H9 (cell line): ENCODE data around the gene OR5AC2. TPM values are rescaled to one million over a fixed set of nuclear protein-coding genes. Genes with fewer than 3 reads are reported as not detected.

ENCODE experiments used
- DNase-seq: peaks from one replicate; pipeline ENCODE4 v3.0.0-alpha.2; 2017
- H2AFZ ChIP-seq: one replicate; pipeline ENCODE4 v1.6.1; 2013; ENCODE audit warnings: mild to moderate bottlenecking, low read length, control low read depth, moderate library complexity
- H2AK5ac ChIP-seq: 2 replicates; pipeline ENCODE4 v1.6.1; 2013; ENCODE audit warnings: low read length, control low read depth, mixed read lengths; ENCODE audit not compliant: insufficient read length
- H2BK120ac ChIP-seq: one replicate; pipeline ENCODE4 v1.6.1; 2013; ENCODE audit warnings: low read depth, mild to moderate bottlenecking, low read length, control low read depth, inconsistent platforms; ENCODE audit not compliant: poor library complexity, severe bottlenecking
- H2BK12ac ChIP-seq: 2 replicates; pipeline ENCODE4 v1.6.1; 2013; ENCODE audit warnings: low read length, control low read depth, mixed read lengths, low read depth; ENCODE audit not compliant: insufficient read length
- H2BK15ac ChIP-seq: 2 replicates; pipeline ENCODE4 v1.6.1; 2013; ENCODE audit warnings: low read depth, low read length, control low read depth
- H2BK20ac ChIP-seq: one replicate; pipeline ENCODE4 v1.6.1; 2013; ENCODE audit warnings: low read depth, mild to moderate bottlenecking, low read length, control low read depth, inconsistent platforms; ENCODE audit not compliant: poor library complexity, severe bottlenecking
- H2BK5ac ChIP-seq: 2 replicates; pipeline ENCODE4 v1.6.1; 2013; ENCODE audit warnings: low read length, control low read depth, mixed read lengths; ENCODE audit not compliant: insufficient read length
- H3K14ac ChIP-seq: 2 replicates; pipeline ENCODE4 v1.6.1; 2013; ENCODE audit warnings: low read length, control low read depth; ENCODE audit not compliant: insufficient read depth
- H3K18ac ChIP-seq: 2 replicates; pipeline ENCODE4 v1.6.1; 2013; ENCODE audit warnings: low read depth, mild to moderate bottlenecking, mixed read lengths, low read length, control low read depth; ENCODE audit not compliant: insufficient read length
- H3K23ac ChIP-seq: 2 replicates; pipeline ENCODE4 v1.6.1; 2013; ENCODE audit warnings: low read length, control low read depth, mixed read lengths, low read depth; ENCODE audit not compliant: insufficient read length
- H3K23me2 ChIP-seq: 2 replicates; pipeline ENCODE4 v1.6.1; 2013; ENCODE audit warnings: low read depth, mild to moderate bottlenecking, mixed read lengths, low read length, control low read depth; ENCODE audit not compliant: insufficient read length, poor library complexity, severe bottlenecking
- H3K27ac ChIP-seq: 2 replicates; pipeline ENCODE4 v1.5.1; 2013; ENCODE audit warnings: low read length, control low read depth, mixed read lengths, low read depth; ENCODE audit not compliant: insufficient read length
- H3K27me3 ChIP-seq: 2 replicates; pipeline ENCODE4 v1.6.1; 2013; ENCODE audit warnings: low read length, control low read depth, inconsistent platforms; ENCODE audit not compliant: insufficient read depth
- H3K4ac ChIP-seq: 2 replicates; pipeline ENCODE4 v1.6.1; 2013; ENCODE audit warnings: low read depth, mild to moderate bottlenecking, control low read depth, inconsistent platforms, low read length, moderate library complexity
- H3K4me1 ChIP-seq: 2 replicates; pipeline ENCODE4 v1.6.1; 2013; ENCODE audit warnings: low read length, control low read depth, inconsistent platforms; ENCODE audit not compliant: insufficient read depth
- H3K4me2 ChIP-seq: 2 replicates; pipeline ENCODE4 v1.6.1; 2013; ENCODE audit warnings: low read length, control low read depth, mixed read lengths; ENCODE audit not compliant: insufficient read length, insufficient read depth
- H3K56ac ChIP-seq: 2 replicates; pipeline ENCODE4 v1.6.1; 2013; ENCODE audit warnings: low read depth, mild to moderate bottlenecking, mixed read lengths, low read length, control low read depth; ENCODE audit not compliant: insufficient read length
- H3K79me1 ChIP-seq: 2 replicates; pipeline ENCODE4 v1.6.1; 2013; ENCODE audit warnings: low read depth, mild to moderate bottlenecking, moderate library complexity, low read length, control low read depth, inconsistent platforms; ENCODE audit not compliant: insufficient read depth, poor library complexity, severe bottlenecking
- H3K79me2 ChIP-seq: 2 replicates; pipeline ENCODE4 v1.6.1; 2013; ENCODE audit warnings: low read length, control low read depth, inconsistent platforms; ENCODE audit not compliant: insufficient read depth
- H3K9ac ChIP-seq: 2 replicates; pipeline ENCODE4 v1.6.1; 2013; ENCODE audit warnings: low read length, control low read depth, mixed read lengths; ENCODE audit not compliant: insufficient read length; ENCODE audit errors: extremely low read depth
- H3K9me3 ChIP-seq: one replicate; pipeline ENCODE4 v1.6.1; 2013; ENCODE audit warnings: low read depth, low read length, inconsistent platforms; ENCODE audit not compliant: control insufficient read depth
- H3T11ph ChIP-seq: one replicate; pipeline ENCODE4 v1.6.1; 2013; ENCODE audit warnings: mild to moderate bottlenecking, low read length, control low read depth, inconsistent platforms
- H4K20me1 ChIP-seq: one replicate; pipeline ENCODE4 v1.6.1; 2013; ENCODE audit not compliant: control insufficient read depth, insufficient read length, insufficient read depth
- H4K5ac ChIP-seq: 2 replicates; pipeline ENCODE4 v1.6.1; 2013; ENCODE audit warnings: low read depth, mild to moderate bottlenecking, mixed read lengths, low read length, control low read depth; ENCODE audit not compliant: insufficient read length
- H4K8ac ChIP-seq: replicated peaks from 2 replicates; pipeline ENCODE4 v1.6.1; 2013; ENCODE audit warnings: low read length, control low read depth, mixed read lengths, low read depth; ENCODE audit not compliant: insufficient read length
- H4K91ac ChIP-seq: 2 replicates; pipeline ENCODE4 v1.6.1; 2013; ENCODE audit warnings: low read depth, mild to moderate bottlenecking, moderate library complexity, mixed read lengths, low read length, control low read depth; ENCODE audit not compliant: insufficient read length
- H3K27ac Mint-ChIP-seq, 3 experiments: 2 replicates in 2 of 3; 3 replicates in 1 of 3; pipeline ENCODE4 v1.8.0; 2020 to 2021; ENCODE audit warnings: mixed read lengths in 3 of 3, mild to moderate bottlenecking in 1 of 3, moderate library complexity in 1 of 3
- H3K27me3 Mint-ChIP-seq: 2 replicates; pipeline ENCODE4 v1.8.0; 2021; ENCODE audit warnings: low read depth, mild to moderate bottlenecking, moderate library complexity, mixed read lengths
- H3K36me3 Mint-ChIP-seq, 3 experiments: 2 replicates in 2 of 3; 3 replicates in 1 of 3; pipeline ENCODE4 v1.8.0; 2020 to 2021; ENCODE audit warnings: low read depth in 3 of 3, mixed read lengths in 3 of 3; ENCODE audit not compliant: insufficient read depth in 1 of 3
- H3K4me1 Mint-ChIP-seq, 2 experiments: 2 replicates each; pipeline ENCODE4 v1.8.0; 2020; ENCODE audit warnings: mixed read lengths in 2 of 2
- H3K4me3 Mint-ChIP-seq, 2 experiments: 2 replicates in 1 of 2; 3 replicates in 1 of 2; pipeline ENCODE4 v1.8.0; 2020 to 2021; ENCODE audit warnings: mild to moderate bottlenecking in 2 of 2, mixed read lengths in 2 of 2, moderate library complexity in 1 of 2
- H3K9me3 Mint-ChIP-seq, 2 experiments: 2 replicates in 1 of 2; 3 replicates in 1 of 2; pipeline ENCODE4 v1.8.0; 2020; ENCODE audit warnings: mild to moderate bottlenecking in 2 of 2, mixed read lengths in 2 of 2, moderate library complexity in 1 of 2
- WGBS: extraction: QIAGEN DNeasy Blood & Tissue Kit; methylation state at CpG from one replicate; pipeline ENCODE4 v1.1.7; 2013; ENCODE audit warnings: missing lambda C conversion rate, low lambda C conversion rate, mixed read lengths; ENCODE audit not compliant: insufficient read length; ENCODE audit errors: extremely low coverage; 5-methylcytosine and 5-hydroxymethylcytosine counted together
- long read RNA-seq: library from polyadenylated mRNA; unstranded; transcript quantifications from one replicate; pipeline ENCODE4 v2.0.0, GENCODE V29; 2020
- total RNA-seq: library from RNA; stranded (reverse); gene quantifications from 2 replicates; pipeline ENCODE4 v1.2.1, GENCODE V29; 2021
- TF ChIP-seq, protein P1 (sequence below): fragments of 200-600 bp; sonication (generic); conservative IDR thresholded peaks from 3 replicates; pipeline ENCODE4 v1.8.0; 2021; ENCODE audit warnings: antibody characterized with exemption, mild to moderate bottlenecking

Gene OR5AC2, protein sequence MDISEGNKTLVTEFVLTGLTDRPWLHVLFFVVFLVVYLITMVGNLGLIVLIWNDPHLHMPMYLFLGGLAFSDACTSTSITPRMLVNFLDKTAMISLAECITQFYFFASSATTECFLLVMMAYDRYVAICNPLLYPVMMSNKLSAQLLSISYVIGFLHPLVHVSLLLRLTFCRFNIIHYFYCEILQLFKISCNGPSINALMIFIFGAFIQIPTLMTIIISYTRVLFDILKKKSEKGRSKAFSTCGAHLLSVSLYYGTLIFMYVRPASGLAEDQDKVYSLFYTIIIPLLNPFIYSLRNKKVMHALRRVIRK
- total RNA-seq, result not detected in 2 replicates
- long read RNA-seq, result 0 reads

DNA sequence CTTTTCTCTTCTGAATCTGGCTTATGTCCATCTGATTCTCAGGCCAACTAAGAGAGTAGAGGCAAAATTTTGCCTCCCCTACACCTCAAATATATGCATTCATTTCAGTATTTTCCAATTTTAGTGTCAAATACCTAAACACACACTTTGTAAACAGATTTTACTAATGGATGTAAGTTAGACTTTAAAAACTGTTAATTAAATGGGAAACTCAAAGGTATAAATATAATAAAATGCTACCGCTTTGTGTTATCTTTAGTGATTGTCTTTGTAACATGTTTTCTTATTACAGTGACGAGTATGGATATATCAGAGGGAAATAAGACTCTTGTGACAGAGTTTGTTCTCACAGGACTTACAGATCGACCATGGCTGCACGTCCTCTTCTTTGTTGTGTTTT is at the start of gene OR5AC2:
OR5AC2 (plus strand) TSS at position 301 of the 400 bp plus-strand sequence; CDS start at position 301, 0 bp downstream.
- H3K27ac ChIP-seq, result no peak within 1 kb of the TSS
- no peak within 1 kb of the TSS for H3K56ac ChIP-seq
- H3K4me1 ChIP-seq, result no peaks in the 10 kb centered on the region
- no peaks in the 10 kb centered on the region for H3K23me2 ChIP-seq
- H2BK120ac ChIP-seq, result no peak within 1 kb of the TSS
- no peak within 1 kb of the TSS for H2AFZ ChIP-seq
- DNase-seq, result no peak
- H4K5ac ChIP-seq, result no peak within 1 kb of the TSS
- TF ChIP-seq, protein P1, sequence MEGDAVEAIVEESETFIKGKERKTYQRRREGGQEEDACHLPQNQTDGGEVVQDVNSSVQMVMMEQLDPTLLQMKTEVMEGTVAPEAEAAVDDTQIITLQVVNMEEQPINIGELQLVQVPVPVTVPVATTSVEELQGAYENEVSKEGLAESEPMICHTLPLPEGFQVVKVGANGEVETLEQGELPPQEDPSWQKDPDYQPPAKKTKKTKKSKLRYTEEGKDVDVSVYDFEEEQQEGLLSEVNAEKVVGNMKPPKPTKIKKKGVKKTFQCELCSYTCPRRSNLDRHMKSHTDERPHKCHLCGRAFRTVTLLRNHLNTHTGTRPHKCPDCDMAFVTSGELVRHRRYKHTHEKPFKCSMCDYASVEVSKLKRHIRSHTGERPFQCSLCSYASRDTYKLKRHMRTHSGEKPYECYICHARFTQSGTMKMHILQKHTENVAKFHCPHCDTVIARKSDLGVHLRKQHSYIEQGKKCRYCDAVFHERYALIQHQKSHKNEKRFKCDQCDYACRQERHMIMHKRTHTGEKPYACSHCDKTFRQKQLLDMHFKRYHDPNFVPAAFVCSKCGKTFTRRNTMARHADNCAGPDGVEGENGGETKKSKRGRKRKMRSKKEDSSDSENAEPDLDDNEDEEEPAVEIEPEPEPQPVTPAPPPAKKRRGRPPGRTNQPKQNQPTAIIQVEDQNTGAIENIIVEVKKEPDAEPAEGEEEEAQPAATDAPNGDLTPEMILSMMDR, result no peak
- H3K27me3 ChIP-seq, result no peaks in the 10 kb centered on the region
- H2BK20ac ChIP-seq, result no peak within 1 kb of the TSS
- no peaks in the 10 kb centered on the region for H3K79me1 ChIP-seq
- Mint-ChIP-seq H3K4me1 (no peaks in the 10 kb centered on the region), H3K27me3 (no peaks in the 10 kb centered on the region), H3K27ac (no peak within 1 kb of the TSS), H3K36me3 (peaks cover 0 to 7% (median 0%) of the 10 kb centered on the region in 3 experiments; a peak in 2 of 7 replicates), H3K4me3 (no peak within 1 kb of the TSS), H3K9me3 (peaks cover 7 to 10% of the 10 kb centered on the region in 2 experiments)
- no peaks in the 10 kb centered on the region for H4K20me1 ChIP-seq
- H3K14ac ChIP-seq, result no peak within 1 kb of the TSS
- H3K9me3 ChIP-seq, result no peaks in the 10 kb centered on the region
- no peak within 1 kb of the TSS for H3K9ac ChIP-seq
- no peak within 1 kb of the TSS for H3K4ac ChIP-seq
- no CpG with 5 or more reads among the region's 4 CpGs for WGBS
- no peak within 1 kb of the TSS for H3T11ph ChIP-seq
- no peak within 1 kb of the TSS for H3K23ac ChIP-seq
- H4K91ac ChIP-seq, result no peak within 1 kb of the TSS
- H4K8ac ChIP-seq, result no peak within 1 kb of the TSS
- H3K18ac ChIP-seq, result no peak within 1 kb of the TSS
- no peak within 1 kb of the TSS for H2BK12ac ChIP-seq
- H2BK5ac ChIP-seq, result no peak within 1 kb of the TSS
- no peaks in the 10 kb centered on the region for H3K79me2 ChIP-seq
- no peak within 1 kb of the TSS for H2AK5ac ChIP-seq
- H2BK15ac ChIP-seq, result no peak within 1 kb of the TSS
- H3K4me2 ChIP-seq, result no peak within 1 kb of the TSS
